Measurements from ENCODE around the gene GNAI1. TPM values are rescaled to one million over a fixed set of nuclear protein-coding genes. Genes with fewer than 3 reads are reported as not detected.

Gene GNAI1
- total RNA-seq, 6 experiments from 2014 or later, result 58.8 to 70.9 (median 66.4) TPM

GRCh38 chr7:80249619-80250295 lies 115.1 kb downstream of the GNAI1 start:
- Mint-ChIP-seq H3K27ac (peak overlapping the region; percentile 1; the same call in 1 of the 2 replicates), H3K4me3 (no peak overlapping the region), H3K4me1 (ENCODE audit: low read depth) (peaks cover 16% of the 10 kb centered on the region), H3K27me3 (ENCODE audit: insufficient read depth) (no peaks in the 10 kb centered on the region), H3K36me3 (ENCODE audit: low read depth) (no peaks in the 10 kb centered on the region), H3K9me3 (no peaks in the 10 kb centered on the region)
- peak; percentile 38 for DNase-seq
- TF ChIP-seq CTCF (IDR thresholded peaks at IDR 0.05), result no peak

GRCh38 chr7:80253237-80253636 lies 118.6 kb downstream of the GNAI1 start:
- no peak for DNase-seq
- H3K36me3 Mint-ChIP-seq (ENCODE audit: low read depth), result no peaks in the 10 kb centered on the region
- no peaks in the 10 kb centered on the region for H3K9me3 Mint-ChIP-seq
- H3K4me1 Mint-ChIP-seq (ENCODE audit: low read depth), result peaks cover 30% of the 10 kb centered on the region
- H3K27ac Mint-ChIP-seq, result no peak overlapping the region
- H3K27me3 Mint-ChIP-seq (ENCODE audit: insufficient read depth), result no peaks in the 10 kb centered on the region
- no peak for TF ChIP-seq CTCF (IDR thresholded peaks at IDR 0.05)
- H3K4me3 Mint-ChIP-seq, result no peak overlapping the region

- no peak overlapping the region for H3K27ac Mint-ChIP-seq
- no peaks in the 10 kb centered on the region for H3K9me3 Mint-ChIP-seq
- no peaks in the 10 kb centered on the region for H3K36me3 Mint-ChIP-seq (ENCODE audit: low read depth)
- TF ChIP-seq CTCF (IDR thresholded peaks at IDR 0.05), result no peak
- H3K4me1 Mint-ChIP-seq (ENCODE audit: low read depth), result peaks cover 30% of the 10 kb centered on the region
- DNase-seq, result no peak
- H3K4me3 Mint-ChIP-seq, result no peak overlapping the region
- H3K27me3 Mint-ChIP-seq (ENCODE audit: insufficient read depth), result no peaks in the 10 kb centered on the region
These were observed 119.0 kb downstream of the GNAI1 start for GRCh38 chr7:80253653-80254052.

- TF ChIP-seq CTCF (IDR thresholded peaks at IDR 0.05), result no peak
- no peaks in the 10 kb centered on the region for H3K36me3 Mint-ChIP-seq (ENCODE audit: low read depth)
- peaks cover 24% of the 10 kb centered on the region for H3K4me1 Mint-ChIP-seq (ENCODE audit: low read depth)
- H3K4me3 Mint-ChIP-seq, result no peak overlapping the region
- no peaks in the 10 kb centered on the region for H3K27me3 Mint-ChIP-seq (ENCODE audit: insufficient read depth)
- DNase-seq, result no peak
- H3K9me3 Mint-ChIP-seq, result no peaks in the 10 kb centered on the region
- no peak overlapping the region for H3K27ac Mint-ChIP-seq
These were observed 121.0 kb downstream of the GNAI1 start for GRCh38 chr7:80255656-80256055.

GRCh38 chr7:80257756-80258155 lies 123.1 kb downstream of the GNAI1 start:
- Mint-ChIP-seq H3K36me3 (ENCODE audit: low read depth) (no peaks in the 10 kb centered on the region), H3K4me3 (no peak overlapping the region), H3K9me3 (no peaks in the 10 kb centered on the region), H3K27ac (no peak overlapping the region), H3K4me1 (ENCODE audit: low read depth) (peaks cover 27% of the 10 kb centered on the region), H3K27me3 (ENCODE audit: insufficient read depth) (no peaks in the 10 kb centered on the region)
- TF ChIP-seq CTCF (IDR thresholded peaks at IDR 0.05), result no peak
- peak; percentile 21 for DNase-seq

Data from HFFc6 (cell line).